IPS-18a (cell line): ENCODE measurements around the gene IFITM10.

Source experiments
- H3K27ac ChIP-seq: one replicate; pipeline ENCODE4 v1.5.1; 2013; ENCODE audit warnings: low read length
- H3K27me3 ChIP-seq: one replicate; pipeline ENCODE4 v1.6.1; 2013; ENCODE audit warnings: mild to moderate bottlenecking, low read length; ENCODE audit not compliant: control insufficient read depth, insufficient read depth
- H3K36me3 ChIP-seq: one replicate; pipeline ENCODE4 v1.6.1; 2013; ENCODE audit warnings: low read depth, low read length; ENCODE audit not compliant: control insufficient read depth
- H3K4me1 ChIP-seq: one replicate; pipeline ENCODE4 v1.6.1; 2013; ENCODE audit warnings: low read depth, low read length; ENCODE audit not compliant: control insufficient read depth
- H3K4me3 ChIP-seq: one replicate; pipeline ENCODE4 v1.5.1; 2013; ENCODE audit warnings: low read length
- H3K9ac ChIP-seq: one replicate; pipeline ENCODE4 v1.6.1; 2013; ENCODE audit warnings: mild to moderate bottlenecking, low read length, moderate library complexity
- H3K9me3 ChIP-seq: one replicate; pipeline ENCODE4 v1.6.1; 2013; ENCODE audit warnings: low read depth, low read length; ENCODE audit not compliant: control insufficient read depth

The IFITM10 gene

GRCh38 chr11:1752907-1753228 is 2.5 kb upstream of the IFITM10 start:
- no peak overlapping the region for H3K27ac ChIP-seq
- no peaks in the 10 kb centered on the region for H3K36me3 ChIP-seq
- no peak overlapping the region for H3K9ac ChIP-seq
- peaks cover 28% of the 10 kb centered on the region for H3K27me3 ChIP-seq
- peaks cover 7% of the 10 kb centered on the region for H3K4me1 ChIP-seq
- H3K9me3 ChIP-seq = no peaks in the 10 kb centered on the region
- no peak overlapping the region for H3K4me3 ChIP-seq

- Histone ChIP-seq H3K9me3 (no peaks in the 10 kb centered on the region), H3K9ac (no peak overlapping the region), H3K4me3 (no peak overlapping the region), H3K27ac (no peak overlapping the region), H3K4me1 (peaks cover 7% of the 10 kb centered on the region), H3K36me3 (no peaks in the 10 kb centered on the region), H3K27me3 (peaks cover 34% of the 10 kb centered on the region)
These were observed 1.9 kb upstream of the IFITM10 start for GRCh38 chr11:1751999-1752906.

GRCh38 chr11:1751531-1751921 is 1.1 kb upstream of the IFITM10 start:
- Histone ChIP-seq H3K27ac (no peak overlapping the region), H3K9me3 (no peaks in the 10 kb centered on the region), H3K27me3 (peaks cover 34% of the 10 kb centered on the region), H3K4me3 (no peak overlapping the region), H3K4me1 (peaks cover 7% of the 10 kb centered on the region), H3K9ac (no peak overlapping the region), H3K36me3 (no peaks in the 10 kb centered on the region)

- H3K27me3 ChIP-seq = peaks cover 34% of the 10 kb centered on the region
- peaks cover 7% of the 10 kb centered on the region for H3K4me1 ChIP-seq
- no peak overlapping the region for H3K9ac ChIP-seq
- H3K9me3 ChIP-seq = no peaks in the 10 kb centered on the region
- no peak overlapping the region for H3K27ac ChIP-seq
- H3K36me3 ChIP-seq = no peaks in the 10 kb centered on the region
- H3K4me3 ChIP-seq = no peak overlapping the region
These were observed 590 bp upstream of the IFITM10 start for GRCh38 chr11:1750840-1751530.

GRCh38 chr11:1749395-1750351 is 722 bp downstream of the IFITM10 start:
- Histone ChIP-seq H3K27ac (no peak overlapping the region), H3K9me3 (no peaks in the 10 kb centered on the region), H3K4me3 (peak overlapping the region; percentile 48), H3K9ac (no peak overlapping the region), H3K27me3 (peaks cover 34% of the 10 kb centered on the region), H3K36me3 (no peaks in the 10 kb centered on the region), H3K4me1 (peaks cover 7% of the 10 kb centered on the region)

- H3K9ac ChIP-seq = no peak overlapping the region
- peaks cover 34% of the 10 kb centered on the region for H3K27me3 ChIP-seq
- no peaks in the 10 kb centered on the region for H3K9me3 ChIP-seq
- peaks cover 7% of the 10 kb centered on the region for H3K4me1 ChIP-seq
- H3K36me3 ChIP-seq = no peaks in the 10 kb centered on the region
- peak overlapping the region; percentile 48 for H3K4me3 ChIP-seq
- no peak overlapping the region for H3K27ac ChIP-seq
These were observed 1.6 kb downstream of the IFITM10 start for GRCh38 chr11:1748636-1749394.

- H3K27ac ChIP-seq = no peak overlapping the region
- no peaks in the 10 kb centered on the region for H3K9me3 ChIP-seq
- peaks cover 7% of the 10 kb centered on the region for H3K4me1 ChIP-seq
- H3K4me3 ChIP-seq = peak overlapping the region; percentile 48
- H3K27me3 ChIP-seq = peaks cover 34% of the 10 kb centered on the region
- H3K9ac ChIP-seq = no peak overlapping the region
- H3K36me3 ChIP-seq = no peaks in the 10 kb centered on the region
These were observed 2.4 kb downstream of the IFITM10 start for GRCh38 chr11:1747753-1748635.

- H3K27me3 ChIP-seq = peaks cover 34% of the 10 kb centered on the region
- peaks cover 7% of the 10 kb centered on the region for H3K4me1 ChIP-seq
- no peaks in the 10 kb centered on the region for H3K9me3 ChIP-seq
- H3K4me3 ChIP-seq = no peak overlapping the region
- H3K36me3 ChIP-seq = no peaks in the 10 kb centered on the region
- H3K9ac ChIP-seq = no peak overlapping the region
- H3K27ac ChIP-seq = no peak overlapping the region
These were observed 3.2 kb downstream of the IFITM10 start for GRCh38 chr11:1746956-1747752.

- H3K36me3 ChIP-seq = no peaks in the 10 kb centered on the region
- peaks cover 34% of the 10 kb centered on the region for H3K27me3 ChIP-seq
- no peaks in the 10 kb centered on the region for H3K9me3 ChIP-seq
- no peak overlapping the region for H3K9ac ChIP-seq
- peaks cover 7% of the 10 kb centered on the region for H3K4me1 ChIP-seq
- H3K27ac ChIP-seq = no peak overlapping the region
- no peak overlapping the region for H3K4me3 ChIP-seq
These were observed 3.9 kb downstream of the IFITM10 start for GRCh38 chr11:1746511-1746931.
